AG08396 (cell line): ENCODE results near the gene ZNF841.
"Not testable (repeated sequence)": the region's sequence is repeated elsewhere in the genome, so short reads cannot be mapped to it uniquely, and the experiment has no call there.

Source experiments
- DNase-seq: peaks from one replicate; pipeline ENCODE4 v3.0.0; 2012; ENCODE audit warnings: low spot score, mixed read lengths

ZNF841 gene

GRCh38 chr19:52066258-52066863, 29.2 kb downstream of the ZNF841 start:
- DNase-seq: no peak

- no peak for DNase-seq
Observed at GRCh38 chr19:52065399-52065798, 30.2 kb downstream of the ZNF841 start.

- not testable (repeated sequence) for DNase-seq
Observed at GRCh38 chr19:52056480-52056879, 39.1 kb downstream of the ZNF841 start.

- not testable (repeated sequence) for DNase-seq
Observed at GRCh38 chr19:52051736-52052135, 43.8 kb downstream of the ZNF841 start.

GRCh38 chr19:52048555-52049501, 46.7 kb downstream of the ZNF841 start, which contains the start of gene ZNF432:
Gene ZNF432, minus strand, starts transcription at chr19:52048838. Its CDS starts 1,970 bp downstream, at chr19:52046868.
- DNase-seq: peak; percentile 91

GRCh38 chr19:52039169-52039568, 56.4 kb downstream of the ZNF841 start:
- no peak for DNase-seq

GRCh38 chr19:52034051-52034728, 61.4 kb downstream of the ZNF841 start:
- DNase-seq: no peak

- DNase-seq: no peak
Observed at GRCh38 chr19:52028780-52029123, 66.8 kb downstream of the ZNF841 start.

- DNase-seq: peak; percentile 93
Observed at GRCh38 chr19:52028027-52028779, 67.4 kb downstream of the ZNF841 start, which contains the start of gene ZNF614. Gene ZNF614, minus strand, starts transcription at chr19:52028379. Its CDS starts 2,634 bp downstream, at chr19:52025745.

- DNase-seq: not testable (repeated sequence)
Observed at GRCh38 chr19:52026255-52026990, 69.1 kb downstream of the ZNF841 start.

- DNase-seq: not testable (repeated sequence)
Observed at GRCh38 chr19:52024478-52024877, 71.1 kb downstream of the ZNF841 start.

GRCh38 chr19:52022193-52022592, 73.4 kb downstream of the ZNF841 start:
- no peak for DNase-seq

- DNase-seq: no peak
Observed at GRCh38 chr19:52020506-52020905, 75.1 kb downstream of the ZNF841 start.
